Measurements from ENCODE around the gene BSG.

GRCh38 chr19:577439-578392, 5.3 kb downstream of the BSG start:
- TF ChIP-seq CTCF (IDR thresholded peaks at IDR 0.05; ENCODE audit: poor library complexity) (no peak), EZH2 (IDR thresholded peaks at IDR 0.05; ENCODE audit: borderline replicate concordance) (no peak)

Data from hepatocyte (in vitro differentiated cells).